AG09319 (cell line): ENCODE results near the gene SETD6.
A peak's percentile ranks its signal among the peaks of the same experiment; 100 is the strongest.

Source experiments
- DNase-seq: peaks from one replicate; pipeline ENCODE4 v3.0.0-alpha.2; 2010; ENCODE audit warnings: low read depth; ENCODE audit errors: extremely low read depth
- CTCF ChIP-seq: IDR thresholded peaks from 2 replicates; pipeline ENCODE4 v1.5.1; 2011; ENCODE audit warnings: low read depth, mild to moderate bottlenecking, inconsistent platforms, low read length, moderate library complexity

Gene SETD6

GRCh38 chr16:58511933-58512815 lies 3.1 kb upstream of the SETD6 start:
- TF ChIP-seq CTCF, result peak; percentile 80
- no peak for DNase-seq

GRCh38 chr16:58513874-58514273 lies 1.4 kb upstream of the SETD6 start:
- DNase-seq, result no peak
- TF ChIP-seq CTCF, result no peak

- no peak for DNase-seq
- no peak for TF ChIP-seq CTCF
These were observed 802 bp downstream of the SETD6 start for GRCh38 chr16:58515871-58516767.

GRCh38 chr16:58516768-58517107 lies 1.4 kb downstream of the SETD6 start:
- TF ChIP-seq CTCF, result no peak
- DNase-seq, result no peak

GRCh38 chr16:58518083-58518979 lies 3.0 kb downstream of the SETD6 start:
- DNase-seq, result no peak
- TF ChIP-seq CTCF, result no peak

- no peak for TF ChIP-seq CTCF
- no peak for DNase-seq
These were observed 3.7 kb downstream of the SETD6 start for GRCh38 chr16:58518980-58519368.
